Activated CD4-positive, CD25-positive, alpha-beta regulatory T cell treated with anti-CD3 and anti-CD28 coated beads, Interleukin-2, amount 50 U/mL, for 24 hours (primary cell): ENCODE results near the gene USP12.

ENCODE experiments used
- ATAC-seq, 2 donors: fragments of 150-1000 bp; cut with Tn5 transposase; one replicate each; pipeline ENCODE4 v1.10.0; 2021; ENCODE audit warnings: mild to moderate bottlenecking in 1 of 2, moderate library complexity in 1 of 2

Gene USP12

DNA sequence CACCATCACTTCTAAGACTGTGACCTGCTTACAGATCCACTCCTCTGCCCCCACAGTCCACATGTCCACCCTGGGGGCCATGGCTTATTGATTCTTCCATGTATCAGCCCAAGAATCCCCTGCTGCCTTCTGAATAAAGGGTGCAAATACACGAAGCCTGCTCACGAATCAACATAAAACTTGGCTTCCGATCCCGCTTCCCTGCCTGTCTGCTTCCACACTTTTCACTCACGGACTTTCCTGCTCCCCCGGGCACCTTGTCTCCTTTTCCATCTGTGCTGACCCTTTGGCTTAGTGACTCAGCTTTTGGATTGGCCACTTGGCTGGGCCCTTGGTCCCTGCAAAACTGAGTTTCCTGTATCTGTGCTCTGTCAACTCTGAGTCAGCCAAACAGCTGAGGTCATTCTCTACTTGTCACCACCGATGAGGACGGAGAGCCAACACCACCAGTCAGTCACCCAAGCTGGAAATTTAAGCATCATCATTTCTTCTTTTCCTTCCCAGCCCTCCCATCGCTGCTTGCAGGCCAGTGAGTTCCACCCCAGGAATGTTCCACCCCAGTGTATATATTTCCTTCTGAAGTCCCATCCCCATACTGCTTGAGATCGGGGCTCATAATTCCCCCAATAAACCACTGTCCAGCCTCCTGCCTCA lies 11.4 kb upstream of the USP12 start:
- ATAC-seq, result no peak

GRCh38 chr13:27182054-27182453 lies 10.4 kb upstream of the USP12 start:
- no peak for ATAC-seq

GRCh38 chr13:27177852-27178251 lies 6.2 kb upstream of the USP12 start:
- ATAC-seq, result no peak

DNA sequence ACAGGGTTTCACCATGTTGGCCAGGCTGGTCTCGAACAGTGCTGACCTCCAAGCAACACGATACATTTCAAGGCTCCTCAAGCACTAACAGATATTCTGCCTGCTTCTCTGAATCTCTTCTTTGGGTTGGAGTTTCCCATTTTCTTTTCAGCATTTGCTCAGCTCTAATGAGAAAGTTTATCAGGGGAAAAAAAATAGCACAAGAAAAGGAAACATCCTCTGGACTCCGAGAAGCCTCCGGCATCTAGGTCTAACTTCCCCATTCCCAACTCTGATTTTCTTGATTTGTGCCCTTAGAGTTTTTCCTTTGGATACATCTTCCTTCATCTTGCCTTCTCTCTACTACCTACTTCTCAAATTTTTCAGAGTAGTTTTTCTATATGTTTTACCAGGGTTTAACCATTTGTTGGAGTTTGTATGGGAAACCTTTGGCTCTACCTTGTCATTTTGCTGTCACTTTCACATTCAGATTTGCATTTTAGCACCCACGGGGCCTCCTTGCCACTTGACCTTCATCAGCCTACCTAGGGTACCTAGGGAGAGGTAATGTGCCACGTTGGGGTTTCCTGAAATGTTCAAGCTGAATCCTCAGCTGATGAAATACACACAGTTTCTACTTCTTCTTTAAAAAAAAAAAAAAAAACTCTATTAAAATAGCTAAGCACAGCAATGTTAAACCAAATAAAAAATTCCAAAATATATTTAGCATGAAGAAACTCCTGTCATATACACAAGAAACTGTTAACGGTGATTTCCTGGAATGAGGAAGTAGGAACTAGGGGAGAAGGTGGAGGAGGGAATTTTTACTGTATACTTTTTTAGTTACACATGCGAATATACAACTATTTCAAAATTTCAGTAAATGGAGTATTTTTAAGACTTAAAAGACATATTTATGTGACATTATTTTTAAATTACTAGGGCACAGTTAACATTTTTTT lies 5.1 kb upstream of the USP12 start:
- ATAC-seq, result no peak

GRCh38 chr13:27174766-27175455 lies 3.3 kb upstream of the USP12 start:
- ATAC-seq, result no peak

DNA sequence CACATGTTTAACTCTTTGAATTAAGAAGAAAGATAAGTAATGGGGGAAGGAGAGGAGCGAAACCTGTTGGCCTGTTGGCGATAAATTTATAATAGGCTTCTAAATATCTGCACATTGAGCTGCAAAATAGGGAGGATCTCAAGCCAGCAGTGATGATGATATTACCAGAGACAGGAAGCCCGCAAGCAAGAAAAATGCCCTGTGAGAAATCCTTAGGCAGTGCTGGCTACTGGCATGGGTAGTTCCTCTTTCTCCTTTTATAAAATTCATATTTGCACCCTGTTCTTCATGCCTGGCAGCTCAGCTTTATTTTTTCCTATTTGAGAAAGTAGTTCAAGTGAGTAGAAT lies 858 bp upstream of the USP12 start:
- ATAC-seq, result no peak

DNA sequence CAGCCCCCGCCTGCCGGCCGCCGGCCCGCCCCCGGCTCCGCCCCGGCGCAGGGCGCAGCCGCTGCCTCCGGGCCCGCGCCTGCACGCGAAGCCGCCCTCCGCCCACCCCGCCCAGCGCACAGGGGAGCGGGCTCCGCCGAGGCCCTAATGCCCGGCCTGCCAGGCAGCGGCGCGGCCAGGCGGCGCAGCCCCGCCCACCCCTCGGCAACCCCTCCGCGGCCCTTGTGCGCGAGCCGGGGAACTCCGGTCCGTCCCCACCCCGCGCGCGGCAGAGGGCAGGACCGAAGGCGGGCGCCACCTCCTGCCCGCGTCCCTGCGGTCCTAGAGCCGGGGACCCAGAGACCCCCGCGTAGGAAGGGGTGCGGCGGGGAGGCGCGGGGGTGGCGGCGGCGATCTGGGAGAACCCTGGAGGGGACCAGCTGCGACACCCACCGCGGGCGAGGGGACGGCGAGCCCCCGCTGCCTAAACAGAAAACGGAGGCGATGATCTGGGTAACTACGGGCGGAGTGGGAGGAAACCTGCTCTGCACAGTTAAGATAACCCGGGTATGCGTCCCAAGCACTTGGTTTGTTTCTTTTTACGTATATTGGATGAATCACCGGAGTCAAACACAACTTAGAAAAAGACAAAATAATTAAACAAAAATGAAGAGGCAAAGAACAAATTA lies 350 bp upstream of the USP12 start:
- ATAC-seq, result peak; percentile 83 to 84

DNA sequence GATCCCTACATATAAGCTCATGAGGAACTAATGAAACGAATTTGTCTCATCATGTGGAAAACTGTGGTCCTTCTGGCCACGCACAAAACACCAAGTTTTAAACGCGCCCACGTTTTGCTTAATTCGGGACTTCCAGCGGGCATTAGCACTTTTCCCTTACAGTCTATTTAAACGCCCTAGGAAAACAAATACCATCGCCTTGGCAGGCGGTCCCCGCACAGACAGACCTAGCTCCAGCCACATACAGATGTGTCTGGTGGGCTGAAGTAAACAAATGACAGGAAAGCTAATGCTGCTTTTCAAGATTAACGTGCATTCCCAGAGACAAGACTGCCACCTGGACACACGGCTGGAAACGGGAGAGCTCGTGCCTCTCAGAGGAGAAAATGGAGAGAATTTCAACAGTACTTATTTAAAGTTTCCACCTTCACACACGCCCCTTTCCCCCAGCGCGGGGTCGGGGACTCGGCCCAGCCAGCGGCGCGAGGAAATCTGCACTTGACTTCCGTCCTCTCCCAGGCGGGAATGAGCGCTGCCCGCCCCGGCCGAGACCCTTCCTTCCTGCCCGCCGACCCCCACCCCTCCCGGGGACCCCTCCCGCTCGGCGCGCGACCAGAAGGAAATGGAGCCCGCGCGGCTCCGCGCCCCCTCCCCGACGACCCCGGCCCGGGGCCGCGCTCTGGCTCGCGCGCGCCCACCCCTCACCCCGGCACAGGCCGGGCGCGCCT lies 931 bp downstream of the USP12 start:
- ATAC-seq, result peak in 1 of 2 donors; percentile 1

DNA sequence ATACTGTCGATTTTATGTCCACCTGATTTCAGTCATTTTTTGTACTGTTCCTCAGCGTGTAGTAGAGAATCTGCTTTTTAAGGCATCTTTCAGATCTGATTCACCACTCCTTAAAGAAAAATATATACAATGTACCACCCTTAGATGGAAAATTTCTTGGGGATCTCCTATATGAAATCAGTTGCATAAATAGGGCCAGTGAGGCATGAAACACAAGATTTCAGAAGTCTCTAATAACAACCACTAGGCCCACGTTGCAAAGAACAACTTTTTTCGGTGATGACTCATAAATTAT lies 1.4 kb downstream of the USP12 start:
- peak; percentile 27 to 39 for ATAC-seq

GRCh38 chr13:27168906-27169657 lies 2.5 kb downstream of the USP12 start:
- no peak for ATAC-seq

GRCh38 chr13:27168086-27168485 lies 3.5 kb downstream of the USP12 start:
- ATAC-seq, result no peak

DNA sequence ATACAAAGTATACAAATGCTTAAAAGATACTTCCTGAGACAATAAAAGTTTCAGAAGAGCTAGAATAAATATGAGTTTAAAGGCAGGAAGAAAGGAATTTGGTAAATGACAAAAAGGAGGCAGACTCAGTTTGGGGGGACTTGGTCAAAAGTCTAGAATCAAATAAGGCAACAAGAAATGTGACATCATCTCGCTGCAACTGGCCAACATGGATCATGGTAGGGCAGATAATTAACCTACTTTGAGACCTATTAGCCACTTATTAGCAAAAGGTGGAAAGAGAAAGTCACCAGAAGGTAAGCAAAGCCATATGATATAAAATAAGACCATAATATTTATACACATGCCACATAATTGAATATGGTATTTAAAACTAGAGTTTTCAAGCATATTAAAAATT lies 5.3 kb downstream of the USP12 start:
- ATAC-seq, result no peak

DNA sequence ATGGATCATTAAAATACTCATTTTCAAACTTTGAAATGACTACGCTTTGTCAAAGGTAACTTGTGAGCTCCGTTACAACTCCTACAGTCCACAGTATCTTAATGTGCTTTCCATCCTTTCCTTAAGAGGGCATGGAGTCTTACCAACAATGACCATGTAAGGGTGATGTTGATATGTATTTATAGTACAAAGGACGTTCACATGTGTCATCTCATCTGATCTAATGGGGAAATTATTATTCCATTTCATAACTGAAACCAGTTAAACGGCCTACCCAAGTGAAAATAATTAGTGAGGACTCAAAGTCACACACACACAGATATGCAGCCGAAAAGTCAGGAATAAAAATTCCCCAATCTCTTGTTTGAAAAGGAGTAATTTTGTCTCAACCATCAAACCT lies 9.6 kb downstream of the USP12 start:
- ATAC-seq, result peak; percentile 60 to 68

DNA sequence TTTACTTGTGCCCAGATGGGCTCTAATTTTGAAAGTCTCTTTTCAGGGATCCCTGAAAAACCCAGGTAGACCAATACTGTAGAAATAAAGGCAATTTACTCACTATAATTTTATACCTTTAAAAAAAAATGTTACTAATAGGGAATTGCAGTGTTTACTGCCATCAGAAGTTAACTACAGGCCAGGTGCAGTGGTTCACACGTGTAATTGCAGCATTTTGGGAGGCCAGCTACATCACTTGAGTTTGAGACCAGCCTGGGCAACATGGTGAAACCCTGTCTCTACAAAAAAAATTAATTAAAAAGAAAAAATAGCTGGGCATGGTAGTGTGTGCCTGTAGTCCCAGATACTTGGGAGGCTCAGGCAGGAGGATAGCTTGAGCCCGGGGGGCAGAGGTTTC lies 10.2 kb downstream of the USP12 start:
- peak in 1 of 2 donors; percentile 12 for ATAC-seq

DNA sequence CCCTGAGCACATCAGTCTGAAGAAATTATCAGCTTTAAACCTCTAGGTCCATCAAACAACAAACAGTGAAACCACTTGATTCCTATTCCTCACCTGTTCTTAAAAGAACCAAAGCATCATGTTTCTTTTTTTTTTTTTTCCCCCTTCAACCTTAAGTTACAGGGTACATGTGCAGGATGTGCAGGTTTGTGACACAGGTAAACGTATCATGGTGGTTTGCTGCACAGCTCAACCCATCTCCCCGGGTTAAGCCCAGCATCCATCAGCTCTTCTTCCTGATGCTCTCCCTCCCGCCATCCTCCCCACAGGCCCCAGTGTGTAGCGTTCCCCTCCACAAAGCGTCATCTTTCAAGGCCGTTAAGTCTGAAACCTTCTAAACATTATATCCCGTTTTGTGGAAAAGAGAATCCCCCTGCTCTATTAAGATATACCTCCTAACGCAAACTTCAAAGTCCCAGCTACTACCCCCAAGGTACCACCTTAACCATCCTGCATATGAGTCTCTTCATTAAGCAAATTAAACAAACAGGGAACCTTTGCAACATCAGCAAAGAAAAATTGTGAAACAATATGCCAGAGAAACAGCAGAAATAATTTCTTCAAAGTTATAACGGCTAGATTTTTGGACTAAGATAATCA lies 10.8 kb downstream of the USP12 start:
- ATAC-seq, result no peak

- ATAC-seq, result no peak
Observed at GRCh38 chr13:27159806-27160563, 11.6 kb downstream of the USP12 start.

- peak in 1 of 2 donors; percentile 36 for ATAC-seq
Observed at GRCh38 chr13:27158335-27158734, 13.3 kb downstream of the USP12 start.

DNA sequence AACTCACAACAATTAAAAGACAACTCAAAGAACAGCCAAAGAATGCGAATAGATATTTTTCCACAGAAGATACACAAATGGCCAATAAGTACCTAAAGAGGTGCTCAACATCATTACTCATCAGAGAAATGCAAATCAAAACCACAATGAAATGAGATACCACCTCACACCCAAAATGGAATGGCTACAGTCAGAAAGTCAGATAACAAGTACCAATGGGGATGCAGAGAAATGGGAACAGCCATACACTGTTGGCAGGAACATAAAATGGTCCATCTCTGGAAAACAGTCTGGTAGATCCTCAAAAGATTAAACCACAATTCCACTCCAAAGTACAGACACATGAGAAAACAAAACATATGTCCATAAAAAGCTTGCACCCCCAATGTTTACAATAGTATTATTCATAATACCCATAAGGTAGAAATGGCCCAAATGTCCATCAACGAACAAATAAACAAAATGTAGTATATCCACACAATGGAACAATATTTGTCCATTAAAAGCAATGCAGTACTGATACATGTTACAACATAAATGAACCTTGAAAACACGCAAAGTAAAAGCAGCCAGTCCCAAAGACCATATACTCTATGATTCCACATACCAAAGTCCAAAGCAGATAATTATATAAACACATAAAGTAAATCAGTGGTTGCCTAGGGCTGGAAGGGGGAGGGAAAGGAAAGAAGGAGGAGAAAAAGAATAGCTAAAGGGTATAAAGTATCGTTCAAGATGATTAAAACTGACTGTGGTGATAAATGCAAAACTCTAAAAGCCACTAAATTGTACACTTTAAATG lies 19.6 kb downstream of the USP12 start:
- ATAC-seq, result peak; percentile 62 to 66

- ATAC-seq, result no peak
Observed at GRCh38 chr13:27149702-27150101, 21.9 kb downstream of the USP12 start.

- ATAC-seq, result no peak
Observed at GRCh38 chr13:27148900-27149299, 22.7 kb downstream of the USP12 start.
